Measurements from ENCODE around the gene ARPC4. TPM values are rescaled to one million over a fixed set of nuclear protein-coding genes. Genes with fewer than 3 reads are reported as not detected.
A peak's percentile ranks its signal among the peaks of the same experiment; 100 is the strongest.

The ARPC4 gene
- total and polyA plus RNA-seq, 10 of the 15 experiments (the other 5 are each of a cell fraction or from before 2014, with no cell fraction given), result 42.0 to 354 (median 268) TPM

GRCh38 chr3:9841015-9841414 is 48.1 kb downstream of the ARPC4 start:
- Histone ChIP-seq H3K4me2 (ENCODE audit: control insufficient read depth, insufficient read depth) (no peak overlapping the region), H3K79me2 (ENCODE audit: control insufficient read depth, insufficient read depth, low read length) (peaks cover 8% of the 10 kb centered on the region), H3K9ac (ENCODE audit: control insufficient read depth, insufficient read depth, low read length) (no peak overlapping the region), H3K36me3 (ENCODE audit: control insufficient read depth in 2 of 2, insufficient read depth in 2 of 2, low read length in 1 of 2) (peaks cover 5 to 12% of the 10 kb centered on the region in 2 experiments; a peak in 2 of 4 replicates), H3K9me3 (replicated peaks; ENCODE audit: control insufficient read depth, insufficient read depth, low read length) (no peaks in the 10 kb centered on the region), H3K27ac (ENCODE audit: control insufficient read depth, insufficient read depth) (no peak overlapping the region), H2AFZ (ENCODE audit: control insufficient read depth, low read depth, low read length) (no peak overlapping the region), H4K20me1 (ENCODE audit: control insufficient read depth, insufficient read depth) (no peaks in the 10 kb centered on the region; the same call in 1 of the 2 replicates), H3K4me3 (no peak overlapping the region), H3K27me3 (replicated peaks in 1 of 2; ENCODE audit: control insufficient read depth in 2 of 2, insufficient read depth in 2 of 2, low read length in 1 of 2) (no peaks in the 10 kb centered on the region), H3K4me1 (ENCODE audit: control insufficient read depth, insufficient read depth, low read length) (peaks cover 11% of the 10 kb centered on the region)
- intact Hi-C loops (cut with micrococcal nuclease; ENCODE audit: unreplicated experiment) (loop anchor here (5.0 kb wide), 1 partner anchor 91 kb away; the partner anchor contains the start of gene CRELD1), in situ Hi-C loops (cut with MboI) (no loop called here)
- ChIA-PET RAD21 (ENCODE audit: unreplicated experiment) (no interaction called here), SMC1A (ENCODE audit: uncharacterized antibody, unreplicated experiment) (interaction anchor here (1.2 to 1.5 kb wide), 2 partner anchors 46 to 51 kb away, joined by 3 to 4 read pairs; no protein-coding TSS in a partner anchor), POLR2A (no interaction called here), CTCF (interaction anchor here (0.7 to 1.8 kb wide), 3 partner anchors 90 to 478 kb away, joined by 3 to 4 read pairs (median 4); partner anchors contain the start of gene THUMPD3)
- no TSS peak for BruUV-seq (replicated peaks)
- FAIRE-seq (no peak), ATAC-seq (no peak), DNase-seq (ENCODE audit: low read depth, low spot score) (no peak)
- WGBS (ENCODE audit: insufficient coverage, insufficient replicate concordance, low lambda C conversion rate, missing lambda C conversion rate), result 87% methylated on average over 8 of the region's 8 CpGs
- TF ChIP-seq BCL11A (IDR thresholded peaks at IDR 0.05; ENCODE audit: low read depth, low read length) (no peak), ATF2 (IDR thresholded peaks at IDR 0.05; ENCODE audit: low read length) (no peak), ATF7 (IDR thresholded peaks at IDR 0.05; ENCODE audit: low read depth) (no peak)
- TF ChIP-seq, protein P1, sequence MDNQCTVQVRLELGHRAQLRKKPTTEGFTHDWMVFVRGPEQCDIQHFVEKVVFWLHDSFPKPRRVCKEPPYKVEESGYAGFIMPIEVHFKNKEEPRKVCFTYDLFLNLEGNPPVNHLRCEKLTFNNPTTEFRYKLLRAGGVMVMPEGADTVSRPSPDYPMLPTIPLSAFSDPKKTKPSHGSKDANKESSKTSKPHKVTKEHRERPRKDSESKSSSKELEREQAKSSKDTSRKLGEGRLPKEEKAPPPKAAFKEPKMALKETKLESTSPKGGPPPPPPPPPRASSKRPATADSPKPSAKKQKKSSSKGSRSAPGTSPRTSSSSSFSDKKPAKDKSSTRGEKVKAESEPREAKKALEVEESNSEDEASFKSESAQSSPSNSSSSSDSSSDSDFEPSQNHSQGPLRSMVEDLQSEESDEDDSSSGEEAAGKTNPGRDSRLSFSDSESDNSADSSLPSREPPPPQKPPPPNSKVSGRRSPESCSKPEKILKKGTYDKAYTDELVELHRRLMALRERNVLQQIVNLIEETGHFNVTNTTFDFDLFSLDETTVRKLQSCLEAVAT (IDR thresholded peaks at IDR 0.05), result peak; percentile 69
